Measurements from ENCODE around the gene EPB41L4B. TPM values are rescaled to one million over a fixed set of nuclear protein-coding genes. Genes with fewer than 3 reads are reported as not detected.
A peak's percentile ranks its signal among the peaks of the same experiment; 100 is the strongest.

The EPB41L4B gene
- total RNA-seq, 1 donor from 2014 or later: 3.7 TPM

GRCh38 chr9:109143881-109144562, 176.8 kb downstream of the EPB41L4B start:
- no peak overlapping the region for H3K27ac Mint-ChIP-seq (ENCODE audit: unreplicated experiment)
- TF ChIP-seq CTCF (IDR thresholded peaks at IDR 0.05): peak; percentile 54

GRCh38 chr9:109141375-109141774, 179.5 kb downstream of the EPB41L4B start:
- Mint-ChIP-seq H3K9me3 (ENCODE audit: low read depth) (no peaks in the 10 kb centered on the region), H3K27me3 (ENCODE audit: low read depth) (no peaks in the 10 kb centered on the region)
- TF ChIP-seq CTCF (IDR thresholded peaks at IDR 0.05): no peak

More at GRCh38 chr9:109143881-109144562, 176.8 kb downstream of the EPB41L4B start:
- Mint-ChIP-seq H3K4me1 (ENCODE audit: low read depth) (peaks cover 4% of the 10 kb centered on the region), H3K9me3 (ENCODE audit: low read depth) (no peaks in the 10 kb centered on the region), H3K36me3 (ENCODE audit: low read depth) (no peaks in the 10 kb centered on the region), H3K4me3 (ENCODE audit: unreplicated experiment) (no peak overlapping the region), H3K27me3 (ENCODE audit: low read depth) (peaks cover 1% of the 10 kb centered on the region)
- no peak for DNase-seq (ENCODE audit: low spot score)

GRCh38 chr9:109139851-109140250, 181.0 kb downstream of the EPB41L4B start:
- peaks cover 4% of the 10 kb centered on the region for H3K4me1 Mint-ChIP-seq (ENCODE audit: low read depth)
- TF ChIP-seq CTCF (IDR thresholded peaks at IDR 0.05): no peak
- no peaks in the 10 kb centered on the region for H3K27me3 Mint-ChIP-seq (ENCODE audit: low read depth)
- no peak overlapping the region for H3K27ac Mint-ChIP-seq (ENCODE audit: unreplicated experiment)
- no peaks in the 10 kb centered on the region for H3K36me3 Mint-ChIP-seq (ENCODE audit: low read depth)
- H3K9me3 Mint-ChIP-seq (ENCODE audit: low read depth): no peaks in the 10 kb centered on the region
- no peak overlapping the region for H3K4me3 Mint-ChIP-seq (ENCODE audit: unreplicated experiment)
- no peak for DNase-seq (ENCODE audit: low spot score)

More at GRCh38 chr9:109141375-109141774, 179.5 kb downstream of the EPB41L4B start:
- Mint-ChIP-seq H3K36me3 (ENCODE audit: low read depth) (no peaks in the 10 kb centered on the region), H3K4me1 (ENCODE audit: low read depth) (peaks cover 4% of the 10 kb centered on the region), H3K27ac (ENCODE audit: unreplicated experiment) (no peak overlapping the region), H3K4me3 (ENCODE audit: unreplicated experiment) (no peak overlapping the region)
- DNase-seq (ENCODE audit: low spot score): no peak

- Mint-ChIP-seq H3K36me3 (ENCODE audit: low read depth) (no peaks in the 10 kb centered on the region), H3K27me3 (ENCODE audit: low read depth) (no peaks in the 10 kb centered on the region), H3K27ac (ENCODE audit: unreplicated experiment) (no peak overlapping the region), H3K4me3 (ENCODE audit: unreplicated experiment) (no peak overlapping the region), H3K4me1 (ENCODE audit: low read depth) (no peaks in the 10 kb centered on the region), H3K9me3 (ENCODE audit: low read depth) (no peaks in the 10 kb centered on the region)
- TF ChIP-seq CTCF (IDR thresholded peaks at IDR 0.05): no peak
- no peak for DNase-seq (ENCODE audit: low spot score)
Measured at GRCh38 chr9:109138421-109138820, 182.4 kb downstream of the EPB41L4B start.

- H3K4me1 Mint-ChIP-seq (ENCODE audit: low read depth): no peaks in the 10 kb centered on the region
- no peak for DNase-seq (ENCODE audit: low spot score)
- TF ChIP-seq CTCF (IDR thresholded peaks at IDR 0.05): no peak
- H3K4me3 Mint-ChIP-seq (ENCODE audit: unreplicated experiment): no peak overlapping the region
- H3K9me3 Mint-ChIP-seq (ENCODE audit: low read depth): no peaks in the 10 kb centered on the region
- no peaks in the 10 kb centered on the region for H3K27me3 Mint-ChIP-seq (ENCODE audit: low read depth)
- no peaks in the 10 kb centered on the region for H3K36me3 Mint-ChIP-seq (ENCODE audit: low read depth)
- H3K27ac Mint-ChIP-seq (ENCODE audit: unreplicated experiment): no peak overlapping the region
Measured at GRCh38 chr9:109134167-109134578, 186.7 kb downstream of the EPB41L4B start.

All from chondrocyte (in vitro differentiated cells).